GM23338 (cell line): ENCODE measurements around the gene SRPK2. TPM values are rescaled to one million over a fixed set of nuclear protein-coding genes. Genes with fewer than 3 reads are reported as not detected.
"Not testable (repeated sequence)": the region's sequence is repeated elsewhere in the genome, so short reads cannot be mapped to it uniquely, and the experiment has no call there.

Source experiments
- ATAC-seq: fragments of 200-7000 bp; cut with Tn5 transposase; 3 replicates; pipeline ENCODE4 v1.9.1; 2020
- DNase-seq: peaks from one replicate; pipeline ENCODE4 v3.0.0-alpha.2; 2015; ENCODE audit warnings: low spot score
- H2AFZ ChIP-seq: fragments of 200-600 bp; sonication (generic); 2 replicates; pipeline ENCODE4 v1.8.0; 2016; ENCODE audit warnings: antibody characterized with exemption, mild to moderate bottlenecking, moderate library complexity
- H3F3A ChIP-seq: fragments of 200-600 bp; sonication (generic); replicated peaks from 2 replicates; pipeline ENCODE4 v1.8.0; 2017; ENCODE audit warnings: antibody characterized with exemption, mixed run types, low read depth
- H3K27ac ChIP-seq: fragments of 200-600 bp; sonication (generic); 2 replicates; pipeline ENCODE4 v1.6.1; 2016; ENCODE audit warnings: low read depth
- H3K27me3 ChIP-seq: fragments of 200-600 bp; sonication (generic); 2 replicates; pipeline ENCODE4 v1.8.0; 2016; ENCODE audit warnings: mild to moderate bottlenecking, mixed run types, moderate library complexity; ENCODE audit not compliant: insufficient read depth
- H3K36me3 ChIP-seq: fragments of 200-600 bp; sonication (generic); 2 replicates; pipeline ENCODE4 v1.8.0; 2016; ENCODE audit warnings: mild to moderate bottlenecking; ENCODE audit not compliant: insufficient read depth
- H3K4me1 ChIP-seq: fragments of 200-600 bp; sonication (generic); 2 replicates; pipeline ENCODE4 v1.8.0; 2016; ENCODE audit warnings: mild to moderate bottlenecking, moderate library complexity; ENCODE audit not compliant: insufficient read depth
- H3K4me2 ChIP-seq: fragments of 200-600 bp; sonication (generic); 2 replicates; pipeline ENCODE4 v1.7.1; 2017; ENCODE audit warnings: mixed run types
- H3K4me3 ChIP-seq: fragments of 200-600 bp; sonication (generic); 2 replicates; pipeline ENCODE4 v1.6.1; 2016; ENCODE audit warnings: mixed run types
- H3K79me2 ChIP-seq: fragments of 200-600 bp; sonication (generic); replicated peaks from 2 replicates; pipeline ENCODE4 v1.8.0; 2017; ENCODE audit warnings: mild to moderate bottlenecking; ENCODE audit not compliant: insufficient read depth
- H3K9me2 ChIP-seq: fragments of 200-600 bp; sonication (generic); 2 replicates; pipeline ENCODE4 v1.8.0; 2017; ENCODE audit not compliant: insufficient read depth
- H4K20me1 ChIP-seq: fragments of 200-600 bp; sonication (generic); replicated peaks from 2 replicates; pipeline ENCODE4 v1.8.0; 2017; ENCODE audit warnings: mild to moderate bottlenecking; ENCODE audit not compliant: insufficient read depth
- H3K27ac Mint-ChIP-seq: 2 replicates; pipeline ENCODE4 v1.8.0; 2020; ENCODE audit warnings: inconsistent platforms, mild to moderate bottlenecking, moderate library complexity, mixed read lengths
- H3K27me3 Mint-ChIP-seq: 3 replicates; pipeline ENCODE4 v1.8.0; 2022; ENCODE audit warnings: low read depth, mild to moderate bottlenecking, moderate library complexity, mixed read lengths, inconsistent platforms; ENCODE audit not compliant: insufficient read depth, poor library complexity
- H3K36me3 Mint-ChIP-seq: 3 replicates; pipeline ENCODE4 v1.8.0; 2021; ENCODE audit warnings: low read depth, mild to moderate bottlenecking, inconsistent platforms, moderate library complexity, mixed read lengths
- H3K4me1 Mint-ChIP-seq: 3 replicates; pipeline ENCODE4 v1.8.0; 2020; ENCODE audit warnings: mild to moderate bottlenecking, inconsistent platforms, mixed read lengths
- H3K4me3 Mint-ChIP-seq: 3 replicates; pipeline ENCODE4 v1.8.0; 2021; ENCODE audit warnings: moderate library complexity, mild to moderate bottlenecking, inconsistent platforms, mixed read lengths
- H3K9me3 Mint-ChIP-seq: 3 replicates; pipeline ENCODE4 v1.8.0; 2020; ENCODE audit warnings: moderate library complexity, mild to moderate bottlenecking, inconsistent platforms, mixed read lengths
- JUNB ChIP-seq: IDR thresholded peaks from one replicate; pipeline ENCODE4 v1.6.1; 2016; ENCODE audit warnings: antibody characterized with exemption; ENCODE audit not compliant: unreplicated experiment
- REST ChIP-seq: IDR thresholded peaks from one replicate; pipeline ENCODE4 v1.6.1; 2018; ENCODE audit warnings: antibody characterized with exemption; ENCODE audit not compliant: unreplicated experiment
- STAT1 ChIP-seq: IDR thresholded peaks from one replicate; pipeline ENCODE4 v1.6.1; 2016; ENCODE audit warnings: antibody characterized with exemption; ENCODE audit not compliant: unreplicated experiment
- ZNF114 ChIP-seq: fragments of 250-450 bp; sonication (Bioruptor Pico); IDR thresholded peaks from 2 replicates; pipeline ENCODE4 v1.5.0; 2020; ENCODE audit warnings: mild to moderate bottlenecking, moderate library complexity
- polyA plus RNA-seq: library from polyadenylated mRNA; unstranded; fragments of >200 nt; fragmentation: Nextera tagmentation; extraction: Ambion mirVana; gene quantifications from 2 replicates; pipeline ENCODE4 v1.2.1, GENCODE V29; 2016
- total RNA-seq: library from RNA; depleted of rRNA; stranded (reverse); fragments of >200 nt; shearing (Covaris generic); gene quantifications from 2 replicates; pipeline ENCODE4 v1.2.3, GENCODE V29; 2014
- TF ChIP-seq, protein P1 (sequence below): IDR thresholded peaks from 2 replicates; pipeline ENCODE4 v1.6.1; 2016; ENCODE audit warnings: antibody characterized with exemption
- TF ChIP-seq, protein P2 (sequence below), 2 experiments: fragments of 200-600 bp in 1 of 2; sonication (generic) in 1 of 2; conservative IDR thresholded peaks; 2 replicates each; pipeline versions ENCODE4 v1.5.1 to v1.6.1; 2016 to 2017; ENCODE audit warnings: antibody characterized with exemption in 2 of 2, low read depth in 2 of 2, mild to moderate bottlenecking in 2 of 2, moderate library complexity in 1 of 2

The SRPK2 gene
- total and polyA plus RNA-seq, 2 experiments from 2014 or later: 66.3 to 91.5 TPM

DNA sequence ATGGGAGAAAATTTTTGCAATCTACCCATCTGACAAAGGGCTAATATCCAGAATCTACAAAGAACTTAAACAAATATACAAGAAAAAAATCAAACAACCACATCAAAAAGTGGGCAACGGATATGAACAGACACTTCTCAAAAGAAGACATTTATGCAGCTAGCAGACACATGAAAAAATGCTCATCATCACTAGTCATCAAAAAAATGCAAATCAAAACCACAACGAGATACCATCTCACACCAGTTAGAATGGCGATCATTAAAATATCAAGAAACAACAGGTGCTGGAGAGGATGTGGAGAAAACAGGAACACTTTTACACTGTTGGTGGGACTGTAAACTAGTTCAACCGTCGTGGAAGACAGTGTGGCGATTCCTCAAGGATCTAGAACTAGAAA is 88.1 kb downstream of the SRPK2 start:
- H3K9me2 ChIP-seq, ATAC-seq: not testable (repeated sequence)
- H3K79me2 ChIP-seq: peaks cover 99% of the 10 kb centered on the region

DNA sequence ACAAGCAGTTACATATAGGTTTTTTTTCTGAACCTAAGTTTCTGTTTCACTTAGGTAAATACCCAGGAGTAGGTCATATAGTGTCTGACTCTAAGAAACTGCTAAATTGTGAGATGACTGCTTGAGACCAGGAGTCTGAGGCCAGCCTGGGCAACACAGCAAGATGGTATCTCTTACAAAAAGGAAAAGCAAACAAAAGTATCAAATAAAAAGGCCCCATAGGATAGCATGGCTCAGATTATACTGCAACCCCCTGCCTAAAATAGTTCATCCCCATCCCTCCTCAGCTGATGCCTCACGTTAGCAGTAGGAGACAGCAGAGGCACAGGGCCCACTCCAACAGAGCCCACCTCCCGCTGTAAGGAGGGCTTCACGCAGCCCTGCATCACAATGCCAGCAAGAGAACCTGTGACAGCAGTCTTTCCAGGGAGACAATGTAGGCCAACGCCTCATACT is 90.3 kb downstream of the SRPK2 start:
- Histone ChIP-seq H2AFZ (no peak overlapping the region), H4K20me1 (peaks cover 13% of the 10 kb centered on the region), H3K4me1 (peaks cover 13% of the 10 kb centered on the region), H3K9me2 (no peaks in the 10 kb centered on the region), H3K27me3 (no peaks in the 10 kb centered on the region), H3K4me2 (peak overlapping the region; percentile 54), H3F3A (no peaks in the 10 kb centered on the region), H3K27ac (no peak overlapping the region), H3K36me3 (peaks cover 5% of the 10 kb centered on the region; the same call in 1 of the 2 replicates), H3K79me2 (peaks cover 98% of the 10 kb centered on the region), H3K4me3 (no peak overlapping the region)
- Mint-ChIP-seq H3K4me1 (peaks cover 39% of the 10 kb centered on the region), H3K27ac (no peak overlapping the region), H3K27me3 (peaks cover 3% of the 10 kb centered on the region), H3K36me3 (peaks cover 4% of the 10 kb centered on the region; the same call in 1 of the 3 replicates), H3K9me3 (no peaks in the 10 kb centered on the region), H3K4me3 (no peak overlapping the region)
- TF ChIP-seq ZNF114 (CRISPR knock-in tag): no peak
- TF ChIP-seq, protein P1, sequence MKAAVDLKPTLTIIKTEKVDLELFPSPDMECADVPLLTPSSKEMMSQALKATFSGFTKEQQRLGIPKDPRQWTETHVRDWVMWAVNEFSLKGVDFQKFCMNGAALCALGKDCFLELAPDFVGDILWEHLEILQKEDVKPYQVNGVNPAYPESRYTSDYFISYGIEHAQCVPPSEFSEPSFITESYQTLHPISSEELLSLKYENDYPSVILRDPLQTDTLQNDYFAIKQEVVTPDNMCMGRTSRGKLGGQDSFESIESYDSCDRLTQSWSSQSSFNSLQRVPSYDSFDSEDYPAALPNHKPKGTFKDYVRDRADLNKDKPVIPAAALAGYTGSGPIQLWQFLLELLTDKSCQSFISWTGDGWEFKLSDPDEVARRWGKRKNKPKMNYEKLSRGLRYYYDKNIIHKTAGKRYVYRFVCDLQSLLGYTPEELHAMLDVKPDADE: no peak
- TF ChIP-seq, protein P2, sequence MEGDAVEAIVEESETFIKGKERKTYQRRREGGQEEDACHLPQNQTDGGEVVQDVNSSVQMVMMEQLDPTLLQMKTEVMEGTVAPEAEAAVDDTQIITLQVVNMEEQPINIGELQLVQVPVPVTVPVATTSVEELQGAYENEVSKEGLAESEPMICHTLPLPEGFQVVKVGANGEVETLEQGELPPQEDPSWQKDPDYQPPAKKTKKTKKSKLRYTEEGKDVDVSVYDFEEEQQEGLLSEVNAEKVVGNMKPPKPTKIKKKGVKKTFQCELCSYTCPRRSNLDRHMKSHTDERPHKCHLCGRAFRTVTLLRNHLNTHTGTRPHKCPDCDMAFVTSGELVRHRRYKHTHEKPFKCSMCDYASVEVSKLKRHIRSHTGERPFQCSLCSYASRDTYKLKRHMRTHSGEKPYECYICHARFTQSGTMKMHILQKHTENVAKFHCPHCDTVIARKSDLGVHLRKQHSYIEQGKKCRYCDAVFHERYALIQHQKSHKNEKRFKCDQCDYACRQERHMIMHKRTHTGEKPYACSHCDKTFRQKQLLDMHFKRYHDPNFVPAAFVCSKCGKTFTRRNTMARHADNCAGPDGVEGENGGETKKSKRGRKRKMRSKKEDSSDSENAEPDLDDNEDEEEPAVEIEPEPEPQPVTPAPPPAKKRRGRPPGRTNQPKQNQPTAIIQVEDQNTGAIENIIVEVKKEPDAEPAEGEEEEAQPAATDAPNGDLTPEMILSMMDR (conservative IDR thresholded peaks at IDR 0.05; ENCODE audit: low read depth in 2 of 2): peak in 1 of 2 experiments; percentile 17; a peak in 1 of 4 replicates
- ATAC-seq (peak; percentile 92), DNase-seq (peak; percentile 38)

More for the DNA sequence above, 88.1 kb downstream of the SRPK2 start:
- peaks cover 12% of the 10 kb centered on the region for H3K4me1 ChIP-seq
- peaks cover 42% of the 10 kb centered on the region for H3K4me1 Mint-ChIP-seq
- H3F3A ChIP-seq, H3K9me3 Mint-ChIP-seq, H3K36me3 Mint-ChIP-seq, DNase-seq, H3K36me3 ChIP-seq, H3K4me3 Mint-ChIP-seq, H3K4me2 ChIP-seq, H4K20me1 ChIP-seq, H3K27me3 Mint-ChIP-seq, H2AFZ ChIP-seq, H3K27ac Mint-ChIP-seq, H3K27me3 ChIP-seq, H3K4me3 ChIP-seq, H3K27ac ChIP-seq: not testable (repeated sequence)

- Histone ChIP-seq H3K4me3 (no peak overlapping the region), H3K79me2 (peaks cover 98% of the 10 kb centered on the region), H3K4me2 (no peak overlapping the region), H3F3A (no peaks in the 10 kb centered on the region), H3K36me3 (peaks cover 3% of the 10 kb centered on the region; the same call in 1 of the 2 replicates), H4K20me1 (peaks cover 13% of the 10 kb centered on the region), H3K27ac (no peak overlapping the region), H2AFZ (no peak overlapping the region), H3K9me2 (no peaks in the 10 kb centered on the region), H3K4me1 (peaks cover 13% of the 10 kb centered on the region), H3K27me3 (no peaks in the 10 kb centered on the region)
- Mint-ChIP-seq H3K4me1 (peaks cover 39% of the 10 kb centered on the region), H3K4me3 (no peak overlapping the region), H3K9me3 (no peaks in the 10 kb centered on the region), H3K36me3 (peaks cover 3% of the 10 kb centered on the region; the same call in 1 of the 3 replicates), H3K27ac (no peak overlapping the region), H3K27me3 (peaks cover 3% of the 10 kb centered on the region)
- ATAC-seq (no peak), DNase-seq (no peak)
- TF ChIP-seq JUNB (no peak), REST (no peak), STAT1 (no peak)
- TF ChIP-seq, protein P2 (conservative IDR thresholded peaks at IDR 0.05; ENCODE audit: low read depth in 2 of 2): no peak
- TF ChIP-seq, protein P1: no peak
Measured at GRCh38 chr7:105297985-105298384, 90.7 kb downstream of the SRPK2 start.
